Measurements from ENCODE around the gene RHOA.
"Not testable (repeated sequence)": the region's sequence is repeated elsewhere in the genome, so short reads cannot be mapped to it uniquely, and the experiment has no call there.

The RHOA gene

DNA sequence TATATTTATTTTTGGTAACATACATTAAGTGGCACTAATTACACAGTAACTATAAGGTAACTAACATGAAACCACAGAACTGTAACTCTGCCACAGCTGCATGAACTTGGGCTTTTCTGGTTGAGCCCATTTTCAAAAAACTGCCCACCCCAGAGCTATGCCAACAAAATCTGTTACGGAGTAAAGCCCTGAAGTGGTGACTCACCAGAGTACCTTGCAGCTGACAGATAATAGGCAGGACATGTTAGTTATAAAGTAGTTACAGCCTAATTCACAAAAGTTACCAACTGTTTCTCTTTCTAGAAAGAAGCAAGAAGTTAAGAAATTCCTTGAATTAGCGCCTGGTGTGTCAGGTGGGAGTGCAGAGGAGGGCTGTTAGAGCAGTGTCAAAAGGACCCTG is 52.2 kb downstream of the RHOA start:
- DNase-seq (ENCODE audit: low read depth) = no peak

DNA sequence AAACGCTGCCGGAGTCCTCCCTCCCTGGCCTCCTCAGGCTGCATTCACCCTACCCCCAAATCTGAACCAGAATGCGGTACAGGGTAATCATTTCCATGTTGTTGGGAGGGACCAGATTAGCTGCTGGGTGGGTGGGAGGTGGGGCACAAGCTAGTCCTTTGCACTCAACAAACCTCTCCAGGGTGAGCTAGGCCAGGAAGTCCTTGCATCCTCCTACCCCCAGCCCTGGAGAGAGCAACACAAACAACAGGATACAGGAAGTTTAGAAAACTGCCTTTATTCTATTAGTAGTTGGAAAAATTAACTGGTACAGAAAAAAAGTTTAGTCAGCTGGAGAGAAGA is 52.9 kb downstream of the RHOA start:
- no peak for DNase-seq (ENCODE audit: low read depth)

DNA sequence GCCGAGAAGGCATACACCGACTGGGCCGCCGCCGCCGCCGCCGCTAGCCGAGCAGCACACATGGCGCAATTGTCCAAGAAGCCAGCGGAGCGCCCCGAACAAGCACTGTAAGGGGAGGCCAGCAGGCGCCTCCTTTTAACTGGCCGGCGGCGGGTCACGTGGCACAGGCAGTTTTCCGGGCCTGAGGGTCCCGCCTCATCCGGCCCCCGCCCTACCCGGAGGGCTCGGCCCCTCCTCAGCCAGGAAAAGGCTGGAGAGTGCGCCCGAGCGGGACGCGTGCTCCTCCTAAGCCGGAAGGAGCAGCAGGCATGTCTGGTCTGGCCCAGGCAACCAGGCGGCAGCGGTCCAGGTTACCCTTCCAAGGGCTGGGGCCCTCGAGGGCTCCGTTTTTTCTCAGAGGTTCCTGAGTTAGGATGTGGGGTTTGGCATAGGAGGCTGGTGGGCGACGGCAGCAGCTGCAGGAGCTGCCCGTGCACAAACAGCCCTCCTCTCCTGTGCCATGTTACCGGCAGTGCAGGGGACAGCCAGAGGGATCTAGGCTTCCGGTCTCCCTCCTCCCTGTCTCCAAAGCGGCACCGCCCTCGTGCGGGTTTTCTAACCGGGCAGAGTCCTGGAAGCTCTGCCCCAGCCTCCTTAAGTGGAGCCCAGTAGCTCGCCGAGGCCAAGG is 53.4 kb downstream of the RHOA start, which contains the start of gene GPX1:
GPX1 (minus strand) TSS at position 137 of the 667 bp plus-strand sequence; CDS start at position 62, 75 bp downstream.
- peak; percentile 55 for DNase-seq (ENCODE audit: low read depth)

DNA sequence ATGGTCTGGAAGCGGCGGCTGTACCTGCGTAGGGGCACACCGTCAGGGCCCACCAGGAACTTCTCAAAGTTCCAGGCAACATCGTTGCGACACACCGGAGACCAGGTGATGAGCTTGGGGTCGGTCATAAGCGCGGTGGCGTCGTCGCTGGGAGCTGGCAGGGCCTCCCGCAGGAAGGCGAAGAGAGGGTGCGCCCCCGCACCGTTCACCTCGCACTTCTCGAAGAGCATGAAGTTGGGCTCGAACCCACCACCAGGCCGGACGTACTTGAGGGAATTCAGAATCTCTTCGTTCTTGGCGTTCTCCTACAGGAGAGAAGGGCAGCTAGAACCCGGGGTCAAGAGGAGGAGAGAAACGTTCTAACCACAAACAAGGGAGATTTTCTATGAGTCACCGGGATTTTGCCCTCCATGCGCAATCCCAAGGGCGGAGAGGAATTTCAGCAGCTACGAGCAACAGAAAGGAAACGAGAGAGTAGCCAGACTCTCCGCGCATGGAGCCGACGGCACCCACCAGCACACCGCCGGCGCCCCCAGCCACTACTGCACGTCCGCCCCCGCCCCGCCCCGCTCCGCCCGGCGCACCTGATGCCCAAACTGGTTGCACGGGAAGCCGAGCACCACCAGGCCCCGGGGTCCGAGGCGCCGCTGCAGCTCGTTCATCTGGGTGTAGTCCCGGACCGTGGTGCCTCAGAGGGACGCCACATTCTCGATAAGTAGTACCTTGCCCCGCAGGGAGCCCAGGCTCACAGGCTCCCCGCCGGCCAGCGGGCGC is 54.1 kb downstream of the RHOA start:
- not testable (repeated sequence) for DNase-seq (ENCODE audit: low read depth)

DNA sequence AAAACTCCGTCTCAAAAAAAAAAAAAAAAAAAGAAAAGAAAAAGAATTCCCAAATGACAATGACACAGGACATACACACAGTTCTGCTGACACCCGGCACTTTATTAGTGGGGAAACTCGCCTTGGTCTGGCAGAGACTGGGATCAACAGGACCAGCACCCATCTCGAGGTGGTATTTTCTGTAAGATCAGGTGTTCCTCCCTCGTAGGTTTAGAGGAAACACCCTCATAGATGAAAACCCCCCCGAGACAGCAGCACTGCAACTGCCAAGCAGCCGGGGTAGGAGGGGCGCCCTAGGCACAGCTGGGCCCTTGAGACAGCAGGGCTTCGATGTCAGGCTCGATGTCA is 54.7 kb downstream of the RHOA start:
- not testable (repeated sequence) for DNase-seq (ENCODE audit: low read depth)

DNA sequence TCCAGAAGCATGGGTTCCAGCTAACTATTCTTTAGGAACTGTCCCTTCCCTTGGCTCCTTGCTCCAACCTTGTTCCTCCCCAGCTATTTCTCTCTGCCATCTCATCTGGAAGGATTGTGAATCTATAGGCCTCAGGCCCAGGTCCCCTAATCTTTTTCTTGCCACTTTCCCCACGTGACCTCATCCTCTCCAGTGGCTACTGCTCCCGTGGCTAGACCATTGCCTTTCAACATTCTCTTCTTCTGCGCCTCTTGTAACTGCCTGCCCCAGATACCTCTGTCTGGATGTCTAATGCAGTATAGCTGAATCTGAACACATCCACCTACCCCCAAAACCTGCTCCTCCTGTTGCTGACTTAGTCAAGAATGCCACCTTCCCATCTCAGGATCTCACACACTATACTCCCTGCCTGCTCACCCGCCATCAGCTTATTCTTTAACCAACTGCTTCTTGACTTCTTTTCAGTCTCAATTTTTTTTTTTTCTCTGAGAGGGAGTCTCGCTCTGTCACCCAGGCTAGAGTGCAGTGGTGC is 58.8 kb downstream of the RHOA start:
- DNase-seq (ENCODE audit: low read depth) = no peak

DNA sequence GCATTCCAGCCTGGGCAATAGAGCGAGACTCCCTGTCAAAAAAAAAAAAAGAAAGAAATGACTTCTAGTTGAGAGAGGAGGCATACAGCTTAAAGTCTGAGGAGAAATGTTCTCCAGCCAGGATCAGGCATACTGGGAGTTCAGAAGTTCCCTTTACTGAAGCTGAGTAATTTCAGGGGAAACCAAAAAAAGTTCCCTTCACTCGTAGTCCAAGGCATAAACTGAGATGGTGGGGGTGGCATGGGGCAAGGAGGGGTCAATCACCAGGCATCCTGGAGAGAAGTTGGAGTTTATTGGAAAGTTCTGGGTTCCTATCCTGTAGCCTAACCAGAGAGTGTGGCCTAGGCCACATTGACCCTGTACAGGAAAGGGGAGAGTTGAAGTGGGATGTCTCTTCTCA is 59.5 kb downstream of the RHOA start:
- DNase-seq (ENCODE audit: low read depth) = no peak

DNA sequence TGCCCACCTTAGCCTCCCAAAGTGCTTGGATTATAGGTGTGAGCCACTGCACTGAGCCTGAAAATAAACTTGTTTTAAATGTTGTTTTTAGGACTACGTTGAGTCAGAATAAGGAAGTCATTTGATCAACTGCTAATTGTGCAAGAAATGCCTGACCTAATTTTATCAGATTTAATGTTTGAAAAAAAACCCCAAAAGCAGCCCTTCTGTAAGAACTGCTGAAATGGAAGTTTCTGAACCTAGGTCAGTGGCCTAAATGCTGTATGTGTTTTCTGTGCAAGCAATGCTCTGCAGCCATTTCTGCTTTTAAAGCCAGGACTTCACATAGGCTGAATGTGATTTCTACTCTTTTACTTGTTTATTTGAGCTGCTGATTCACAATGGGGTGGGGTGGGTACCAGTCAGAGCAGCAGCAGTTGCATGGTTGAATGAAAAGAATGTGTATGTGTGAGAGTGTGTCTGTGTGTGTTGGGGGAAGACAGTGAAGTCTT is 60.2 kb downstream of the RHOA start:
- DNase-seq (ENCODE audit: low read depth) = no peak

DNA sequence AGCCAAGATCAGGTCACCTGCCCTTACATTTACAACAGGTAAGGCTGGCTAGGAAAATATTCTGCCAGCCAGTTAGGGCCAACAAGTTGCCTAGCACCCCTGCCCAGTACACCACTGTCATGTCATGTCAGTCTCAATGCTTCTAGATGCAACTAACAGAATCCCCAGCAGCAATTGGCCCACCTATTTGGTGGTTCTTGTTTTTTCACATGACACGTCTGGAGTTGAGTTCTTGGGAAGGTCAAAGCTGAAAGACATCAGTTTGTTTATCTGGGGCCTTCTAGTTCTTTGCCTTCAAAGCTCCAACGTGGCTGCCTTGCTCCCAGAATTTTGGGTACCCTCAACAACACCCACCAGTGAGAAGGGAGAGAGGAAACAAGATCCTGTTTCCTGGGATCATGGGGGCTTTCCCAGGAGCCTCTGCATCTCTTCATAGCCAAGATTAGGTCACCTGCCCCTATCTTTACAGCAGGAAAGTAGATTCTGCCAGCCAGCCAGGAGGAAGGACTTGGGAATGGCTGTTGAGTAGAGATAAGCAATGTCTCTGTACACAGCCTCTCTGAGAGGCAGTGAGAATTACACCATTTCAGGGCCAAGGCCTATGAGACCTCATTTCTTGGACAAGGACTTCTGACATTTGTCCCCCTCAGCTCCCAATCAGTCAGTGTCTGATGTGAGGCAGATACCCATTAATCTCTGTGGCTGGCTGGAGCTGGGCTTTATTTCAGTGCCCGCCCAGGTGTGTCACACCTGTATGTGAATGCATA is 62.2 kb downstream of the RHOA start:
- no peak for DNase-seq (ENCODE audit: low read depth)

DNA sequence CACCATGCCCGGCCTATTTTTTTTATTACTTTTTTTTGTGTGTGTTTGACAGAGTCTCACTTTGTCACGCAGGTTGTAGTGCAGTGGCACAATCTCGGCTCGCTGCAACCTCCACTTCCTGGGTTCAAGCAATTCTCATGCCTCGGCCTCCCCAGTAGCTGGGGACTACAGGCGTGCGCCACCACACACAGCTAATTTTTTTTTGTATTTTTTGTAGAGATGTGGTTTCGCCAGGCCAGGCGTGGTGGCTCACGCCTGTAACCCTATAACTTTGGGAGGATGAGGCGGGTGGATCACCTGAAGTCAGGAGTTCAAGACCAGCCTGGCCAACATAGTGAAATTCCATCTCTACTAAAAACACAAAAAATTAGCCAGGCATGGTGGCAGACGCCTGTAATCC is 63.4 kb downstream of the RHOA start:
- not testable (repeated sequence) for DNase-seq (ENCODE audit: low read depth)

DNA sequence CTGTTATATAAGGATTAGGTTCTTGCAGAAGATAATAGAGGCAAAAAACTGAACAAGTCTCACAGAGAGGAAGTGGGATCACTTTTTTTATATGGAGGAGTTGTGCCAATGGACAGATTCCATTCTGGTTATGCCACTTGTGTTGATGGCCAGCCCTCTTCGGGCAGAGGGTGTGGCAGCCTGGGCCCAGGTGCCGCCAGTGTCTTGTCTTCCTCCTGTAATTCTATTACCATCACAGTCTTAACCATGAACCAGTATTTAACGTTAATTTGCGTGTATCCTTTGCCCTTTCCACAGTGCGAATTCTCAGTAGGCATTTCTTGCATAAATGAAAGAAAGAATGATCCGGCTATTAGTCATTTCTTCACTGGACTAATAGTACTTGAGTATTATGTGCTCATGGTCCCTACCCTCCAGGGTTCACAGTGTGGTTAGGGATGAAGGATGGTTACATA is 65.0 kb downstream of the RHOA start:
- no peak for DNase-seq (ENCODE audit: low read depth)

DNA sequence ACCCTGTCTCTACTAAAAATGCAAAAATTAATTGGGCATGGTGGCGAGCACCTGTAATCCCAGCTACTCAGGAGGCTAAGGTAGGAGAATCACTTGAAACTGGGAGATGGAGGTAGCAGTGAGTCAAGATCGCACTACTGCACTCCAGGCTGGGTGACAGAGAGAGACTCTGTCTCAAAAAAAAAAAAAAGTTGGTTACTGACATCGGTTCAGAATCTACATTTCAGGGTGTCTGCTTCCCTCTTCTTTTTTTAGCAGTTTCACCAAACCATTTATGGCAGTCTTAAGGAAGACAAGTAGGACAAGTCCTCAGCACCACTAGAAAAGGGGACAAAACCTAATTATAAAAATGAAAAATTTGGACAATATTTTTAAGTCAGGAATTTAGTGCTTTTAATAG is 68.6 kb downstream of the RHOA start:
- DNase-seq (ENCODE audit: low read depth) = no peak

DNA sequence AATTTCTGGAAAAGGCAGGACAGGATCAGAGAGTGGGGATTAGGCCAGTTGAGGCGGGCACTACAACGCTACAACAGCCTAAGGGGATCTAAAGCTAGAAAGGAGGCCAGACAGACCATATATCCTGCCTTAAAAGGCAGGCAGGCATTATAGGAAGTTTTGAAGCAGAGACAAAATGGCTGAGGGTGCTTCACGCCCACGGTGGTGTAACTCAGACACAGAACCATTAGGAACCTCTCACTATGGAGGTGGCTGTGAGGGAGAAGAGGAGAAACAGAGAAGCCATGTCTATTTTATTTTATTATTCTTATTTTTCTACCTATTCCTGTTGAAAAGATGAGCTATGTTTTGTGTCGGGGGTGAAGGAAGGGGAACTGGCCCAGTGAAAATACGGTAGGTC is 69.8 kb downstream of the RHOA start:
- no peak for DNase-seq (ENCODE audit: low read depth)

DNA sequence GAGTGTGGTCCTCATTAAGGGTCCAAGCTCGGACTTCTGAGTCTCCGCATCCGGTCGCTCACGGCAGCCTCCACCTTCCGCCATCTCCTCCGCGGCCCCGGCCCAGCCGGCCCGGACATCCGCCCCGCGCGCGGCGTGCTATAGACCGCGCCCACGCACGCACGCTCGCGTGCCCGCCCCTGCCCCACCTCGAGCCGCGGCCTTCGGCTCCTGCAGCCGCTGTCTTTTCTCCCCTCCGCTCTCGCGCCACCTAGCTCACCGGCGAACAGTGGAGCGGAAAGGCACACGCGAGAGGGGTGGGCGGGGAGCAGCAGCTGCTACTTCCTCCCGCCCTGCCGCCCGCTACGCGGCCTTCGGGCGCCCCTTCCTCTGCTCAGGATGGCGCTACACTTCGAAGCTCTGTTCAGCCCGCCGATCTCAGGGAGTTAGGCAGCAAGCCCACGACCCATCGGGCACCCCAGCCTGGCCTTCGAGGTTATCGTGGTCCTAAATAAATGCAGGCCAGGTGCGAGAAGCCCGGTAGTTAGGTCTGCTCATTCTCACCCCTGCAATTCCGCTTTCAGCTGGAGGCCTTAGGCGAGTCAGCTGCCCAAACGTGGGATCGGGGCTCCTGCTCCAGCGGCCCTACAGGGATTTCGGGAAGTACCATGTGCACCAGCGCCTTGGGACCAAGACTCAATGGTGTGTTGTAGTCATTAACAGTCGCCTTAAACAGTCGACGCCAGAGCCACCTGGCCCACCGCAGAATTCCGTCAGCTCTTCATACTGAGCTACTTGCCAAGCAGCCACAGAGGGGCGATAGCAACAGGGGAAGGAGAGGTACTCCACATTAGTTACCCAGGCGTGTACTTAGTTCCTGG is 71.6 kb downstream of the RHOA start, which contains the start of gene USP4:
USP4 (minus strand) TSS at position 113 of the 860 bp plus-strand sequence; CDS start at position 84, 29 bp downstream.
- DNase-seq (ENCODE audit: low read depth) = peak; percentile 74

DNA sequence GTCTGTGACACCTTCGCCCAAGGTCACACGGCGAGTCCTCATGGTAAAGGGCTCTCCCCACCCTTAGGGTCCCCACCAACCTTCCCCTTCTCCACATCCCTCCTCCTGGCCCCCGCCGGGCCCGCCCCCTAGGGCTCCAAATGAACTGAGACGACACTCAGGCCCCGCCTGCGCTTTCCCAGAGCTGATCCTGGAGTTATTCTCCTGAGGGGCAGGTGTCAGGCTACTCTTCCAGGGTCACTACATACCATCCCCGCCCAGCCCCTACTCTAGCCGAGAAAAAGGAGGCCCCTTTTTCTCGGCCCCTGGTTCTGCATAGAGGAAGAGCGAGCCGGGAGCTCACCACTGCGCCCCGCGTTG is 72.2 kb downstream of the RHOA start:
- DNase-seq (ENCODE audit: low read depth) = no peak

DNA sequence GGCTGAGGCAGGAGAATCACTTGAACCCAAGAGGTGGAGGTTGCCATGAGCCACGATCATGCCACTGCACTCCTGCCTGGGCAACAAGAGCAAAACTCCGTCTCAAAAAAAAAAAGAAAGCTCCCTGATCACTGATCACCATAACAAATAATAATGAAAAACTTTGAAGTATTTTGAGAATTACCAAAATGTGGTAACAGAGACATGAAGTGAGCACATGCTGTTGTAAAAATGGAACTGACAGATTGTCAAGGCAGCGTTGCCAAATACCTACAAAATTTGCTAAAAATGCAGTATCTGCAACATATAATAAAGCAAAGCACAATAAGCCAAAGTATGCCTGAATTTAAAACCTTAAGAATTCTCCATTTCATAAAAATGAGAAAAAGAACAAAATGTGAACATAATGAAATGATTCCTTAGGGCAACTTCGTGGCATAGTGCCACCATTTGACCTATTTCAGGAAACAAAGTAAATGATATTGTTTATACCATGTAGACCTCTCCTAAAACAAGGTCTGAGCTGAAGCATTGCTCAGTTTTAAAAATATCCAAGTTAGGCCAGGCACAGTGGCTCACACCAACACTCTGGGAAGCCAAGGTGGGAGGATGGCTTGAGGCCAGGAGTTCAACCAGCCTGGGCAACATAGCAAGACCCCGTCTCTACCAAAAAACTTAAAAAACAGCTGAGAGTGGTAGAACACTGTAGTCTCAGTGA is 77.7 kb downstream of the RHOA start:
- DNase-seq (ENCODE audit: low read depth) = no peak

DNA sequence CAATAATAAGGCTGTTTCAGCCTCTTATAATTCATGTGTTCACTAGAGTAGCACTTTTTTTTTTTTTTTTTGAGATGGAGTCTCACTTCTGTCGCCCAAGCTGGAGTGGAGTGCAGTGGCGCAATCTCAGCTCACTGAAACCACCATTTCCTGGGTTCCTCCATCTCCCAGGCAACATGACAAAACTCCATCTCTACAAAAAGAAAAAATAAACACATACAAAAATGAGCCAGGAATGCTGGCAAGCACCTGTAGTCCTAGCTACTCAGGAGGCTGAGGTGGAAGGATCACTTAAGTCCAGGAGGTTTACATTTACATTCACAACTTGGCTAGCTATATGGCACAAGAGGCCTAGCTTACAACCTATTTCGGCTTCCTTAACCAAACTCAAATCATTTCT is 78.7 kb downstream of the RHOA start:
- DNase-seq (ENCODE audit: low read depth) = no peak

DNA sequence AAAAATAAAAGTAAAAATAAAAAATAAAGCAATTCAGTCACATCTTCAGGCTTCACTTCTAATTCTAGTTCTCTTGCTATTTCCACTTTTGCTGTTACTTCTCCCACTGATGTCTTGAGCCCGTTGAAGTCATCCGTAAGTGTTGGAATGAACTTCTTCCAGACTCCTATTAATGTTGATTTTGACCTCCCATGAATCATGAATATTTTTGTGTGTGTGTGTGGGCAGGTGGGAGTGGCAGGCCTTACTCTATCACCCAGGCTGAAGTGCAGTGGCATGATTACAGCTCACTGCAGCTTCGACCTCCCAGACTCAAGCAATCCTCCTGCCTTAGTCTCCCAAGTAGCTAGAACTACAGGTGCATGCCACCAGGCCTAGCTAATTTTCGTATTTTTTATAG is 82.6 kb downstream of the RHOA start:
- DNase-seq (ENCODE audit: low read depth) = no peak

DNA sequence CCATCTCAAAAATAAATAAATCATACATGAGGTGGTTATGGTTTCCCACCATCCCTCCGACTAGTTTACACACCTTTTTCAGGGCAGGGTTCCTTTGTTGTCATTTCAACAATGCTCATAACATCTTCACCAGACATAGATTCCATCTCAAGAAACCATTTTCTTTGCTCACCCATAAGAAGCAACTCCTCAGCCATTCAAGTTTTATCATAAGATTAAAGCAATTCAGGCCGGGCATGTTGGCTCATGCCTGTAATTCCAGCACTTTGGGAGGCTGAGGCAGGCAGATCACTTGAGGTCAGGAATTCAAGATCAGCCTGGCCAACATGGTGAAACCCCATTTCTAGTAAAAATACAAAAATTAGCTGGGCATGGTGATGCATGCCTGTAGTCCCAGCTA is 83.4 kb downstream of the RHOA start:
- DNase-seq (ENCODE audit: low read depth) = not testable (repeated sequence)

DNA sequence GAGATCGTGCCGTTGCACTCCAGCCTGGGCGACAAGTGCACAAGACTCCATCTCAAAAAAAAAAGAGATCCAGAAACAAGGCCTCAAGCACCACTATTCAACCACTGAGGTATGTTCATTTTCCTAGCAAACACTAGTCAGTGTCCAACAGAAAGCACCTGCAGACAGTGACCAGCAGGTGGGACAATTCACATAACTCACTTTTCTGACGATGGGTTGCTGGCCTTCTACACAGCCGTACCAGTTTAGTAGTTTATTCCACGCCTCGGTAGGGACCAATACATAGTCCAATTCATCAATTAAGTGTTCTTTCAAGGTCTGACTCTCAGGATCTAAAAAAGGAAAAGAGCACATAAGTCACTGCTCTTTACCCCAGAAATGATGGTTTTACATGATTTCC is 84.3 kb downstream of the RHOA start:
- no peak for DNase-seq (ENCODE audit: low read depth)

DNA sequence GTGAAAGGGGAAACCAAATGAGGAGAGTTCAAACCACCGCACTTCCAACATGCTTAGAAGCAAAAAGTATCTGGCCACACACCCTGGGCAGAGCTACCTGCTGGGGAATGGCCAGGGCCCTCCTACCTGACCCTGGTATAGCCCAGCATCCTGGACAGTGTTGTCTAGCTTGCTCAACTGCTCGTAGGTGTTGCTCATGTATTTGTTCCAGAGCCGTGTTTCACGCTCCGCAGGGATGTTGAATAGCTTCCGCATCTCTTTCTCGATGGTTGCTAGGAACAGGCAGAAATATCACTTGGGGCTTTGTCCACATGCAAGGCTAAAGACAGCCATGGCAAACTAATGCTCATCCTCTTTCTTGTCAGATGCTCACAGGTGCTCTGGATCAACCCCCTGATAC is 87.0 kb downstream of the RHOA start:
- DNase-seq (ENCODE audit: low read depth) = no peak
